ENCODE measurements around the gene FNDC3A. TPM values are rescaled to one million over a fixed set of nuclear protein-coding genes. Genes with fewer than 3 reads are reported as not detected.
"Not testable (repeated sequence)": the region's sequence is repeated elsewhere in the genome, so short reads cannot be mapped to it uniquely, and the experiment has no call there.

FNDC3A gene
- total RNA-seq, 1 experiment from 2014 or later, result 15.6 TPM

DNA sequence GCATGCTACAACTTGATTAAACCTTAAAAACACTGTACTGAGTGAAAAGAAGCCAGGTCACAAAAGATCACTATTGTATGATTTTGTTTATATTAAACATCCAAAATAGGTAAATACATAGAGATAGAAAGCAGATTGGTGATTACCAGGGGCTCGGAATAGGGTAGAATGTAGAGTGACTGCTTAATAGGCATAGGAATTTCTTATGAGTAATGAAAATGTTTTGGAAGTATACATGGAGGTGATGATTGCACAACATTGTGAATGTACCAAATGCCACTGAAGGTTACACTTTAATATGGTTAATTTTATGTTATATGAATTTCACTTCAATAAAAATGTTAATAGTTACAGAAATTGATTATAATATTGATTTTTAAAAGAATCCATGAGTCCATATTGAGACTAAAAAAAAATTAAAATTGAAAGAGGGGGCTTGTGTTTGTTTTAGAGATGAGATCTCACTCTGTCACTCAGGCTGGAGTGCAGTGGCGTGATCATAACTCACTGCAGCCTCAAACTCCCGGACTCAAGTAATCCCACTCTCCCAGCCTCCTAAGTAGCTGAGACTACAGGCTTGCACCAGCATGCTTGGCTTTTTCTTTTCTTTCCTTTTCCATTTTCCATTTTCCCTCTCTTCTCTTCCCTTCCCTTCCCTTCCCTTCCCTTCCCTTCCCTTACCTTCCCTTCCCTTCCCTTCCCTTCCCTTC lies 85.1 kb downstream of the FNDC3A start:
- intact Hi-C loops (cut with micrococcal nuclease), result no loop called here
- H3K4me3 ChIP-seq (ENCODE audit: low read length), result no peak overlapping the region
- no peak for ATAC-seq
- no peaks in the 10 kb centered on the region for H3K9me3 ChIP-seq (ENCODE audit: low read length)
- peaks cover 22% of the 10 kb centered on the region for H3K4me1 ChIP-seq (ENCODE audit: insufficient read depth, low read length)
- no peak overlapping the region for H3K4me2 ChIP-seq (ENCODE audit: low read length)
- TF ChIP-seq EZH2 (IDR thresholded peaks at IDR 0.05; ENCODE audit: low read length, unreplicated experiment) (no peak), CTCF (conservative IDR thresholded peaks at IDR 0.05; ENCODE audit: low read depth, low read length) (no peak), EZH2phosphoT487 (IDR thresholded peaks at IDR 0.05; ENCODE audit: borderline replicate concordance, low read length) (no peak)
- CTCF ChIA-PET, result no interaction called here
- H3K9me2 ChIP-seq (replicated peaks; ENCODE audit: low read length), result no peaks in the 10 kb centered on the region
- H3K36me3 ChIP-seq (ENCODE audit: low read depth, low read length), result no peaks in the 10 kb centered on the region
- no peaks in the 10 kb centered on the region for H3K79me2 ChIP-seq (ENCODE audit: low read length)
- BruUV-seq (replicated peaks), result no TSS peak
- no peaks in the 10 kb centered on the region for H4K20me1 ChIP-seq (ENCODE audit: low read length)
- H3K9ac ChIP-seq (ENCODE audit: low read length), result no peak overlapping the region
- POLR2A ChIA-PET (ENCODE audit: unreplicated experiment), result no interaction called here
- H3K27me3 ChIP-seq (ENCODE audit: low read length), result no peaks in the 10 kb centered on the region
- H3F3A ChIP-seq (ENCODE audit: low read length, unreplicated experiment), result no peaks in the 10 kb centered on the region
- DNase-seq, result peak; percentile 23
- H2AFZ ChIP-seq (ENCODE audit: low read length), result no peak overlapping the region
- no peak overlapping the region for H3K27ac ChIP-seq (ENCODE audit: low read length)

DNA sequence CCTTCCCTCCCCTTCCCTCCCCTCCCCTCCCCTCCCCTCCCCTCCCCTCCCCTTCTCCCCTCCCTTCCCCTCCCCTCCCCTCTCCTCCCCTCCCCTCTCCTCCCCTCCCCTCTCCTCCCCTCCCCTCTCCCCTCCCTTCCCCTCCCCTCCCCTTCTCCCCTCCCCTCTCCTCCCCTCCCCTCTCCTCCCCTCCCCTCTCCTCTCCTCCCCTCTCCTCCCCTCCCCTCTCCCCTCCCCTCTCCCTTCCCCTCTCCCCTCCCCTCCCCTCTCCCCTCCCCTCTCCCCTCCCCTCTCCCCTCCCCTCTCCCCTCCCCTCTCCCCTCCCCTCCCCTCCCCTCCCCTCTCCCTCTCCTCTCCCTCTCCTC lies 85.7 kb downstream of the FNDC3A start:
- H2AFZ ChIP-seq (ENCODE audit: low read length); H3K9ac ChIP-seq (ENCODE audit: low read length); H4K20me1 ChIP-seq (ENCODE audit: low read length); H3F3A ChIP-seq (ENCODE audit: low read length, unreplicated experiment); H3K4me3 ChIP-seq (ENCODE audit: low read length); DNase-seq; H3K79me2 ChIP-seq (ENCODE audit: low read length); ATAC-seq; intact Hi-C loops (cut with micrococcal nuclease); POLR2A ChIA-PET (ENCODE audit: unreplicated experiment); H3K27ac ChIP-seq (ENCODE audit: low read length); H3K36me3 ChIP-seq (ENCODE audit: low read depth, low read length); H3K4me2 ChIP-seq (ENCODE audit: low read length); CTCF ChIA-PET; H3K9me2 ChIP-seq (replicated peaks; ENCODE audit: low read length); H3K9me3 ChIP-seq (ENCODE audit: low read length); BruUV-seq (replicated peaks); H3K27me3 ChIP-seq (ENCODE audit: low read length): not testable (repeated sequence)
- H3K4me1 ChIP-seq (ENCODE audit: insufficient read depth, low read length), result peaks cover 22% of the 10 kb centered on the region

DNA sequence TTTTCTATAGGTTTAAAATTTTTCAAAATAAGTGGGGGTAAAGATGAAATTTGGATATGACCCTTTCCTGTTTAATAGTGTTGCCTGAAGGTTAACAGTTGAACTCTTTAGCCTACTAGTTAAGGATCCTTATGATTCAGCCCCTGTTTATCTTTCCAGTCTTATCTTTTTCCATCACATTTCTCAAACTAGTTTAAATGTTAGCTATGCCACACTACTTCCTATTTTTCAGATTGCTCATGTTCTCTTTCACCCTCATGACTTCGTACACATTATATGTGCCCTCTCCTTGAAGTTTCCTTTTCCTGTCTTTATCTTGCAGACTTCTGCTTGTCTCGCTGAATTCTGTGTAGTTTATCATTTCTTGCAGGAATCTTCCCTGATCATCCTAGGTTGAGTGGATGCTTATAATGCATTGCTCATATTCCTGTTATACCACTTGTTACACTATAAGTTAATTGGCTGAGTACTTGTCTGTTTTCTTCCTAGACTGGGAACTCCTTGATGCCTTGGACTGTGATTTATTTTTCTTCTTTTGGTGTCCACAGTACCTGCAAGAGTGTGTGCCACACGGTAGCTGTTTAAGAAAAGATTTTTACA lies 86.7 kb downstream of the FNDC3A start:
- H3K79me2 ChIP-seq (ENCODE audit: low read length), result no peaks in the 10 kb centered on the region

More for the DNA sequence above, 86.7 kb downstream of the FNDC3A start:
- H3K4me1 ChIP-seq (ENCODE audit: insufficient read depth, low read length), result peaks cover 22% of the 10 kb centered on the region
- H3K36me3 ChIP-seq (ENCODE audit: low read depth, low read length), result no peaks in the 10 kb centered on the region
- CTCF ChIA-PET, result no interaction called here
- no peaks in the 10 kb centered on the region for H4K20me1 ChIP-seq (ENCODE audit: low read length)
- no TSS peak for BruUV-seq (replicated peaks)
- no peaks in the 10 kb centered on the region for H3F3A ChIP-seq (ENCODE audit: low read length, unreplicated experiment)
- TF ChIP-seq EZH2 (IDR thresholded peaks at IDR 0.05; ENCODE audit: low read length, unreplicated experiment) (no peak), EZH2phosphoT487 (IDR thresholded peaks at IDR 0.05; ENCODE audit: borderline replicate concordance, low read length) (no peak), CTCF (conservative IDR thresholded peaks at IDR 0.05; ENCODE audit: low read depth, low read length) (no peak)
- no peak overlapping the region; the same call in 1 of the 2 replicates for H3K9ac ChIP-seq (ENCODE audit: low read length)
- no peak overlapping the region for H2AFZ ChIP-seq (ENCODE audit: low read length)
- intact Hi-C loops (cut with micrococcal nuclease), result no loop called here
- H3K27ac ChIP-seq (ENCODE audit: low read length), result peak overlapping the region; percentile 40
- peak overlapping the region; percentile 19 for H3K4me2 ChIP-seq (ENCODE audit: low read length)
- no peaks in the 10 kb centered on the region for H3K27me3 ChIP-seq (ENCODE audit: low read length)
- ATAC-seq, result peak; percentile 69
- POLR2A ChIA-PET (ENCODE audit: unreplicated experiment), result no interaction called here
- no peaks in the 10 kb centered on the region for H3K9me3 ChIP-seq (ENCODE audit: low read length)
- peak; percentile 35 for DNase-seq
- H3K9me2 ChIP-seq (replicated peaks; ENCODE audit: low read length), result no peaks in the 10 kb centered on the region
- H3K4me3 ChIP-seq (ENCODE audit: low read length), result no peak overlapping the region
